Measurements from ENCODE around the gene AMH.
A peak's percentile ranks its signal among the peaks of the same experiment; 100 is the strongest.

The AMH gene

DNA sequence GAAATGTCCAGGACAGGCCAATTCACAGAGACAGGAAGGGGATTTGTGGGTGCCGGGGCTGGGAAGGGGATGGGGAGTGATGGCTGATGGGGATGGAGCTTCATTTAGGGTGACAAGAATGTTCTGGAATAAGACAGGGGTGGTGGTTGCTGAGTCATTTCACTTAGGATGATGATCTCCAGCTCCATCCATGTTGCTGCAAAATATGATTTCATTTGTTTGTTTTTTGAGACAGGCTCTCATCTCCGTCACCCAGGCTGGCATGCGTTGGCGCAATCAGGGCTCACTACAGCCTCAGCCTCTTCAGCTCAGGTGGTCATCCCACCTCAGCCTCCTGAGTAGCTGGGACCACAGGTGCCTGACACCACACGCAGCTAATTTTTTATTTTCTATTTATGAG, 10.2 kb downstream of the AMH start:
- no peak for DNase-seq (ENCODE audit: low spot score)
- no peak for TF ChIP-seq CTCF (IDR thresholded peaks at IDR 0.05)
- H3K4me3 ChIP-seq = no peak overlapping the region
- no peak overlapping the region for H3K27ac ChIP-seq

- Histone ChIP-seq H3K27ac (no peak overlapping the region), H3K4me3 (no peak overlapping the region)
- DNase-seq (ENCODE audit: low spot score) = no peak
- no peak for TF ChIP-seq CTCF (IDR thresholded peaks at IDR 0.05)
These were observed 11.2 kb downstream of the AMH start for GRCh38 chr19:2260341-2260805.

DNA sequence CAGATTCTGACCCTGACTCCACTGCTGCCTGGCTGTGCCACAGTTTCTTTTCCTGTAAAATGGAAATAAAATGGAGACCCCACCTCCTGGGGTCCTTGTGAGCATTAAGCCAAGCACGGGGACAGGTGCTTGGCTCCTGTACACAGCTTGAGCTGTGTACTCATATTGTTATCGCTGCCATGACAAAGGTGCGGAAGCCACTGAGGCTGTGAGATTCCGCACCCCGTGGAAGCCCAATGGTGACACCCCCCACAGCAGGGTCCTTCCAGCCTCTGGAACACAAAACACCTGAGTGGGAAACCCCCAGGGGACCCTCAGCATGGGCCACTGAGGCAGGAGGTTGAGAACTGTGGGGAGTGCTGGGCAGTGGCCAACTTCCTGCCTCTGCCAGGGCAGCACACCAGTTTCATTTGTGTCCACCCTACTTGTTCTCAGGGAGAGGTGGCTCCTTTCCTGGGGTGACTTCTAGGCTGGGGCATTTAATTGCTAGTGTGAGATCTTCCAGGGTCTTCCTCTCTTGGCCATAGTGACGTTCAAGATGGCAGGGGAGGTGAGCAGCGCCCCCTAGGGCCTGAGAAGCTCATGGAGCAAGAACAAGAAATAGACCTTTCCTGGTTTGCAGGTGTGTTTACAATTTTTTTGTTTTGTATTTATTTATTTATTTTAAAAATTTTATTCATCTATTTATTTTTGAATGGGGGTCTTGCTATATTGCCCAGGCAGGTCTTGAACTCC, 12.5 kb downstream of the AMH start:
- no peak for TF ChIP-seq CTCF (IDR thresholded peaks at IDR 0.05)
- no peak for DNase-seq (ENCODE audit: low spot score)
- Histone ChIP-seq H3K4me3 (no peak overlapping the region), H3K27ac (no peak overlapping the region)

DNA sequence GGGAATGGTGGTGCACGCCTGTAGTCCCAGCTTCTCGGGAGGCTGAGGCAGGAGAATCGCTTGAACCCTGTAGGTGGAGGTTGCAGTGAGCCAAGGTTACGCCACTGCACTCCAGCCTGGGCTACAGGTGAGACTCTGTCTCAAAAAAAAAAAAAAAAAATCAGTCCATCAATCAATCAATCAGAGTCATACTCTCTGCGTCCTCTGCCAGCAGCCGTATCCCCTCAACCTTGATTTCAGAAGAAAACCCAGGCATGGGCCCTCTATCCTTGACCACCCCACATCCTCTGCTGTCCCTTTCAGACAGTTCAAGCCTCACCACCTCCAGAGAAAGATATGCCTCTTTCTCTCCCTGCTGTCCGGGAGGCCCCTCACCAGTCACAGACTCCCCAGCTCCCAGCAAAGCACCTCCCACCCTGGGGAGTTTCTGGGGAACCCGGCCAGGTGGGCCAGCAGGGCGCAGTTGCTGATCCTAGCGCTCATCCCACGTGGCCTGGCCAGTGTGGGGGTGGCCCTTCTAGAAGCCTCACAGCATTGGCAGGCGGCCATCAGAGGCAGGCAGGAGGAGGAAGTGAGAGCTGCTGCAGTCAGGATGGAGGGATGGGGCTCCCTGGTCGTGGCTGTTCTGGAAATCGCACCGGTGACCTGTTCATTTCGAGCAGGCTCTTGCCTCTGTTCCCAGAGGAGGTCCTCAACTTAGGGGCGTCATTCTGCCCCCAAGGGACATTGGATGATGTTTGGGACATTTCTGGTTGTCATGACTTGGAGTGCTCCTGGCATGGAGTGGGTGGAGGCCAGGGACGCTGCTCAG, 17.3 kb downstream of the AMH start:
- DNase-seq (ENCODE audit: low spot score) = no peak
- H3K27ac ChIP-seq = peak overlapping the region; percentile 26 to 65
- no peak for TF ChIP-seq CTCF (IDR thresholded peaks at IDR 0.05)
- H3K4me3 ChIP-seq = peak overlapping the region; percentile 27

DNA sequence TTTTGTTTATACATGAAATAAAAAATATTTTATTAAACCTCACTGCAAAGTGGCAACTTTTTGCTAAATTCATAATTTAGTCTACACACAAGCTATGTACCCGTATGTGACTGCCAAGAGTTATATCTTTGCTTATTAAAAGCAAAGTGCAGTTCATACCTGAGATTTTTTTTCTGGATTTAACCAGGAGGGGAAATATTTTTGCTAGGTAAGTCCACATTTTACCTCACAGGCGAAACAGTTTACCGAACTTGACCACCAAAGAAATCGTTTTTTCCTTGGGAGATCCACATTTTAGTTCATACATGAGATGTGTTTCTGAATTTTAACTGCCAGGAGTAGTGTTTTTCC, 19.3 kb downstream of the AMH start:
- no peak for DNase-seq (ENCODE audit: low spot score)
- peak overlapping the region; percentile 97 for H3K4me3 ChIP-seq
- TF ChIP-seq CTCF (IDR thresholded peaks at IDR 0.05) = no peak
- no peak overlapping the region for H3K27ac ChIP-seq

DNA sequence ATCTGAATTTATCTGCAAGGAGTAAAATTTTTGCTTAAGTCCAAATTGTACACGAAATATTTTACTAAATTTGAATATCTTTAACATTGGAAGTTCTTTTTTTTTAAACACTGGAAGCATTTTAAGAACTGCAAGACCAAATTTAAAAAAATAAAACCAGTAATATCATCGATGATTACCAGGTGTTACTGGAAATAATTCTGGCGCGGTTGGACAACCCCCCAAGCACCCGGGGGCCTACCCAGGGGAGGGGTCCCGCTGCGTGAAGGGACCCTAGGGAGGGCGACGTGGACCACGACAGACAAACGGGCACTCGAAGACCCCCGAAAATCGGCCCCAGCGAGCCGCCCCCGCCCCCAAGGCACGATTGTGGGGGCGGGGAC, 19.7 kb downstream of the AMH start:
- DNase-seq (ENCODE audit: low spot score) = no peak
- TF ChIP-seq CTCF (IDR thresholded peaks at IDR 0.05) = no peak
- peak overlapping the region; percentile 97 for H3K4me3 ChIP-seq
- peak overlapping the region; percentile 50 to 99 for H3K27ac ChIP-seq

Data from coronary artery (tissue), 2 donors.